ENCODE measurements around the gene LRRC66. TPM values are rescaled to one million over a fixed set of nuclear protein-coding genes. Genes with fewer than 3 reads are reported as not detected.

Gene LRRC66
- total RNA-seq, 1 experiment from 2014 or later, result not detected

- no peak overlapping the region for H3K9ac ChIP-seq (ENCODE audit: extremely low read depth, insufficient read length, low read length)
- Mint-ChIP-seq H3K27me3 (ENCODE audit: low read depth) (no peaks in the 10 kb centered on the region), H3K36me3 (ENCODE audit: insufficient read depth in 1 of 3, low read depth in 3 of 3) (no peaks in the 10 kb centered on the region), H3K4me1 (no peaks in the 10 kb centered on the region; a peak in 1 of 4 replicates), H3K9me3 (no peaks in the 10 kb centered on the region), H3K27ac (no peak overlapping the region), H3K4me3 (no peak overlapping the region)
- no peak overlapping the region for H3K27ac ChIP-seq (ENCODE audit: insufficient read length, low read depth, low read length)
- H3K9me3 ChIP-seq (ENCODE audit: control insufficient read depth, low read depth, low read length), result no peaks in the 10 kb centered on the region
- H2AK5ac ChIP-seq (ENCODE audit: insufficient read length, low read length), result no peak overlapping the region
- no peak overlapping the region for H3T11ph ChIP-seq (ENCODE audit: low read length)
- no peak overlapping the region for H3K4ac ChIP-seq (ENCODE audit: low read depth, low read length)
- no peaks in the 10 kb centered on the region for H3K79me1 ChIP-seq (ENCODE audit: insufficient read depth, low read depth, low read length, poor library complexity, severe bottlenecking)
- no peak overlapping the region for H4K91ac ChIP-seq (ENCODE audit: insufficient read length, low read depth, low read length)
- no peak overlapping the region for H3K14ac ChIP-seq (ENCODE audit: insufficient read depth, low read length)
- no peak for DNase-seq
- H3K56ac ChIP-seq (ENCODE audit: insufficient read length, low read depth, low read length), result no peak overlapping the region
- no CpG with 5 or more reads among the region's 3 CpGs for WGBS (ENCODE audit: extremely low coverage, insufficient read length, low lambda C conversion rate)
- no peaks in the 10 kb centered on the region for H3K79me2 ChIP-seq (ENCODE audit: insufficient read depth, low read length)
- no peak overlapping the region for H4K8ac ChIP-seq (replicated peaks; ENCODE audit: insufficient read length, low read depth, low read length)
- H3K23ac ChIP-seq (ENCODE audit: insufficient read length, low read depth, low read length), result no peak overlapping the region
- no peaks in the 10 kb centered on the region for H4K20me1 ChIP-seq (ENCODE audit: control insufficient read depth, insufficient read depth, insufficient read length)
- H3K23me2 ChIP-seq (ENCODE audit: insufficient read length, low read depth, low read length, poor library complexity, severe bottlenecking), result no peaks in the 10 kb centered on the region
- no peak overlapping the region for H2BK20ac ChIP-seq (ENCODE audit: low read depth, low read length, poor library complexity, severe bottlenecking)
- no peak overlapping the region for H3K18ac ChIP-seq (ENCODE audit: insufficient read length, low read depth, low read length)
- no peak overlapping the region for H2BK12ac ChIP-seq (ENCODE audit: insufficient read length, low read depth, low read length)
- H2BK15ac ChIP-seq (ENCODE audit: low read depth, low read length), result no peak overlapping the region
- H2AFZ ChIP-seq (ENCODE audit: low read length), result no peak overlapping the region
- no peak overlapping the region for H2BK120ac ChIP-seq (ENCODE audit: low read depth, low read length, poor library complexity, severe bottlenecking)
- no peak overlapping the region for H2BK5ac ChIP-seq (ENCODE audit: insufficient read length, low read length)
- H4K5ac ChIP-seq (ENCODE audit: insufficient read length, low read depth, low read length), result no peak overlapping the region
- no peak overlapping the region for H3K4me2 ChIP-seq (ENCODE audit: insufficient read depth, insufficient read length, low read length)
- no peaks in the 10 kb centered on the region for H3K27me3 ChIP-seq (ENCODE audit: insufficient read depth, low read length)
- no peak for TF ChIP-seq CTCF (conservative IDR thresholded peaks at IDR 0.05)
- H3K4me1 ChIP-seq (ENCODE audit: insufficient read depth, low read length), result no peaks in the 10 kb centered on the region
Measured at GRCh38 chr4:52059372-52059771, 39.2 kb upstream of the LRRC66 start.
